Retinal pigment epithelial cell (primary cell): ENCODE data around the gene LCTL.

Experiments used
- DNase-seq: peaks from one replicate; pipeline ENCODE4 v3.0.0-alpha.2; 2010; ENCODE audit warnings: low read depth
- H3K4me3 ChIP-seq: 2 replicates; pipeline ENCODE4 v1.5.1; 2011; ENCODE audit warnings: mild to moderate bottlenecking, low read length, control low read depth, moderate library complexity
- TF ChIP-seq, protein P1 (sequence below): conservative IDR thresholded peaks from 2 replicates; pipeline ENCODE4 v1.5.1; 2011; ENCODE audit warnings: low read depth, low read length, control low read depth, inconsistent platforms

Gene LCTL

DNA sequence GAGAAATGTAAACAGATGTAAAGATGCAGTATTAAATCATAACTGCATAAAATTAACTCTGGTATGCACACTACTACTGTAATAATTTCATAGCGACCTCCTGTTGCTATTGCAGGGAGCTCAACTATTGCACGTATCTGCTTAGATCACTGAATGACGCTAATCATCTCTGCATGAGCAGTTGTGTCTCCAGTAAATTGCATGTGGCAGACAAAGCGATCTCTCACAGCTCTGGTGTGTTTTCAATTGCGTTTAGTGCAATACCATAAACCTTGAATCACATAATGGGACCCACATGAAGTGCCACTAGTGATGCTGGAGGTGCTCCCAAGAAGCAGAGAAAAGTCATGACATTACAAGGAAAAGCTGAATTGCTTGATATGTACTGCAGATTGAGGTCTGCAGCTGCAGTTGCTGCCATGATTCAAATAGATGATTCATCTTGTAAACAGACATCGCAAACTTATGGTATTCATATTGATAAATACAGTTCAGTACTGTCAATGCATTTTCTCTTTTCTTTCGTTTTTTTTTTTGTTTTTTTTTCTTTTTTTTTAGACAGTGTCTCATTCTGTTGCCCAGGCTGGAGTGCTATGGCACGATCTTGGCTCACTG, 30.2 kb upstream of the LCTL start:
- no peak for DNase-seq
- TF ChIP-seq, protein P1, sequence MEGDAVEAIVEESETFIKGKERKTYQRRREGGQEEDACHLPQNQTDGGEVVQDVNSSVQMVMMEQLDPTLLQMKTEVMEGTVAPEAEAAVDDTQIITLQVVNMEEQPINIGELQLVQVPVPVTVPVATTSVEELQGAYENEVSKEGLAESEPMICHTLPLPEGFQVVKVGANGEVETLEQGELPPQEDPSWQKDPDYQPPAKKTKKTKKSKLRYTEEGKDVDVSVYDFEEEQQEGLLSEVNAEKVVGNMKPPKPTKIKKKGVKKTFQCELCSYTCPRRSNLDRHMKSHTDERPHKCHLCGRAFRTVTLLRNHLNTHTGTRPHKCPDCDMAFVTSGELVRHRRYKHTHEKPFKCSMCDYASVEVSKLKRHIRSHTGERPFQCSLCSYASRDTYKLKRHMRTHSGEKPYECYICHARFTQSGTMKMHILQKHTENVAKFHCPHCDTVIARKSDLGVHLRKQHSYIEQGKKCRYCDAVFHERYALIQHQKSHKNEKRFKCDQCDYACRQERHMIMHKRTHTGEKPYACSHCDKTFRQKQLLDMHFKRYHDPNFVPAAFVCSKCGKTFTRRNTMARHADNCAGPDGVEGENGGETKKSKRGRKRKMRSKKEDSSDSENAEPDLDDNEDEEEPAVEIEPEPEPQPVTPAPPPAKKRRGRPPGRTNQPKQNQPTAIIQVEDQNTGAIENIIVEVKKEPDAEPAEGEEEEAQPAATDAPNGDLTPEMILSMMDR = no peak
- no peak overlapping the region for H3K4me3 ChIP-seq

DNA sequence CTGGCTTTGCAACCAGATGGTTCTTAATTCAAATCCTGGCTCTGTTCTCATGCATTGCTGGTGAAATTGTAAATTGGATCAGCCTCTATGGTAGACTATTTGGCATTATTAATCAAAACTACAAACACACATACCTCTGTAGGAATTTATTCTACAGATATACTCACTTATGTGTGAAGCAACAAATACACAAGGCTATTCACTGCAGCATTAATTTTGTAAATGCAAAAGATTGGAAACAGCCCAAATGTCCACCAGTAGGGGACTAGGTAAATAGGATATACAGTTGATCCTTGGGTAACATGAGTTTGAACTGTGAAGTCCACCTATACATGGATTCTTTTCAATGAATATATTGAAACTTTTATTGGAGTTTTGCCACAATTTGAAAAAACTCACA, 29.5 kb upstream of the LCTL start:
- TF ChIP-seq, protein P1 = no peak
- no peak overlapping the region for H3K4me3 ChIP-seq
- DNase-seq = no peak

DNA sequence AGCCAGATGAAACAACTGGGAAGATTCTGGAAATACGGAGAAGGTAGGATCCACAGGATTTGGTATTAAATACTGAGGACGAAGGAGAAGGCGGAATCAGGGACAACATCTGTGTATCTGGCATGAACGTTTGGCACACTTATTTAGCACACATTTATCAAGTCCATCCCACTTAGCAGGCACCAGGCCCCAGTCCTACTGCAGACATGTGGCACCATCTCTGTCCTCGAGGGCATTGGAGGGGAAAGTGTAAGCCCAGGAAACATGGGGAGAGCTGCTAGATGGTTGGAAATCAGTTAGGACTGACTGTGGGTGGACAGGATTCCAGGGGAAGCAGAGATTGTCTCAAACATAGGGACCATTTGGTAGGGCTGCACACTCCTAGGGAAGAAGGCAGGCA, 29.0 kb upstream of the LCTL start:
- TF ChIP-seq, protein P1 = no peak
- no peak overlapping the region for H3K4me3 ChIP-seq
- no peak for DNase-seq

DNA sequence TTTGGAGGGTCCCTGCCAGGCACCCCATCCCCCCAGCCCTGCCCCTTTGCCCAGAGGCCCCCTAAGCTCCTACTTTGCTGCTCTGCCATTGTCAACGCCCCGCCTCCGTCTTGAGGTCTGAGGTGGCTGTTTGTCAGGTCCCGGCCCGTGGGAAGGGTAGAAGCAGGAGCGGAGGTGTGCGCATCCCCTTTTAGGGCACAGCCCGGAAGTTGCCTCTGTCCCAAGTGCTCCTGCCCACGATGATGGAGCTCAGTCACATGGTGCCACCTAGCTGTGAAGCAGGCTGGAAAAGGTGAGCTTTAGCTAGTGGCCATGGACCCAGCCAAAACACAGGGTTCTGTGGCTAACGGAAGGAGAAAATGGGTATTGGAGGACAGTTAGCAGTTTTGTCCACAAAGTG, 28.5 kb upstream of the LCTL start:
- H3K4me3 ChIP-seq = no peak overlapping the region
- DNase-seq = no peak
- TF ChIP-seq, protein P1 = peak; percentile 3

DNA sequence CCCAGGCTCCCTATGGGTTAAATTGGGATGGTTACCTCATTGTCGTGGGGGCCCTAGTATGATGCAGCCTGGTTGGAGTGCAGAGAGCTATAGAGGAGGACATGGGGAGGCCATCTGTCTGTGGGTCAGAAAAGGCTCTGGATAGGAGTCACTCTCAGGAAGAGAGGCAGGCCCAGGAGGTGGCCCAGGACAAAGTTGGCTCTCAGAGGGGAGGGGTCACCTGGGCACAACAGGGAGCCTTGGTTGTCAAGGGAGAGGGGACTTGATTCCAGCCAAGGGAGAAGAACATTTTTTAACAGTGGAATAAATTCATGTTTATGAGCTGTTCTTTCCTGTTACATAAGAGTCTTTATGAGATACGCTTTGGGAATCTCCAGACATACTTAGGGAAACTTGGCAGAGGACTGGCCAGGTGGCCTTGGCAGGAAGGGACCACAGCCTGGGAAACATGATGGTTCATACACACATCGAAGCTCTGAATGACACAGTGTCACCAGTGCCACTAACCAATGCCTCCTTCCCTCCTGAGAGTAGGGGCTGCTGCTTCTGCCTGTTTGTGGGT, 27.5 kb upstream of the LCTL start:
- H3K4me3 ChIP-seq = no peak overlapping the region
- no peak for DNase-seq
- TF ChIP-seq, protein P1 = no peak

DNA sequence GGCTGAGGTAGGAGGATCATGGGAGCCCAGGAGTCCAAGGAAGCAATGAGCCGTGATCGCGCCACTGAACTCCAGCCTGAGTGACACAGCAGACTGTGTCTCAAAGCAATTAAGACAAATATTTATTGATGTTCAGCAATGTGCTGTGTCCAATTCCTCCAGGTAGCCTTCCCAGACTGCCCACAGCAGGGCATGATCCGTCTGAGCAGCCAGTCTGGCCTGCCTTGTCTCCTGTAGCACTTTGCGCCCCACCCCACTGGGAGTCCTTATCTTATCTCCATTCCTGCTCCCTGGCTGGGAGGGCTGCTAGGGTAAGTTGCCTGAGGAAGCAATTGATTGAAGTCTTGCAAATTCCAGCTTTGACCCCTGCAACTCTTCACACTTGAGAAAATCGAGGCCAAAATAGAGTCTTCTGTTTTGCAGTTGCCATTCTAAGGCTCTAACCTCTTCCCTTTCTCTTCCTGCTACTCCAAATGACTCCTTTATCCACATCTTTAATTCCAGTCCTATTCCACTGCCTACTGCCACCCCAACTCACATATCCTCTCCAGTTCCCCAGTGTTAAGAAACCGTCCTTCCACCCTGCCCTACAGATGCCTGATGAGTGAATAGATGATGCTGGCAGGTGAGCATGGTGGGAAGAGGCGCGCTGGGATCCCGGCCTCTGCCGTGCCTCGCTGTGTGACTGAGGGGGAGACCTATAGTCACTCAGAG, 26.9 kb upstream of the LCTL start:
- no peak overlapping the region for H3K4me3 ChIP-seq
- DNase-seq = no peak
- TF ChIP-seq, protein P1 = no peak
